NCI-H774 (cell line): Measurements from ENCODE around the gene FOXJ2.
"Not testable (repeated sequence)": the region's sequence is repeated elsewhere in the genome, so short reads cannot be mapped to it uniquely, and the experiment has no call there.

Experiments used
- DNase-seq: peaks from one replicate; lab custom pipeline; 2025; lab: John Stamatoyannopoulos, UW

FOXJ2 gene

DNA sequence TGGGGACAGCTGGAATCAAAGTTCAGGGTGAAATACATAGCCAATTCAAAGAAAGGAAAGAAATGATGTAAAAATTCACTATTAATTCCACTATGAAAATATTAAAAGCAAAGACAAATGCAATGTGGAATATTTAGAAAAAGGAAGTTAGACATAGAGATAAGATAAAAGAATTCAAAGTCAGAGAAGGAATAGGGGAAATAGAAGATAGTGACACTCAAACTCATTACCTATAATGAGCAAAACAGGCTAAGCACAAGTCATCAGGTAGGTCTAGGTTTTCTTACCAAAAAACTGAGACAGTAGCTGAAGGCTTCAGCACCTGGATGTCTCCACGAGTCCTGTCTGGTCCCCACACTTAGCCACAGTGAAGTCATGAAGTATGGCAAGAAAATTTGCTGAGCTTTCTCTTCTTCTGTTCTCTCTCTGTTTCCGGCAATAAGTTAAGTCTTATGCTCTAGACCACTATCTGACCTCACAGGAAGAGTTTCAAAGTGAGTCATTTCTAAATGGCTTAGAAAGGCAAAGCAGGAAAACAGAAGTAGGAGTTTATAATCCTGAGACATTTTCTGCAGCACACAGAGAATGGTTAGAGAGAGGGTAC, 33.6 kb downstream of the FOXJ2 start, which contains the start of gene C3AR1:
Gene C3AR1, minus strand, starts transcription at position 369 of the 604 bp plus-strand sequence. CDS start 6,174 bp downstream, outside the sequence.
- DNase-seq, result no peak

DNA sequence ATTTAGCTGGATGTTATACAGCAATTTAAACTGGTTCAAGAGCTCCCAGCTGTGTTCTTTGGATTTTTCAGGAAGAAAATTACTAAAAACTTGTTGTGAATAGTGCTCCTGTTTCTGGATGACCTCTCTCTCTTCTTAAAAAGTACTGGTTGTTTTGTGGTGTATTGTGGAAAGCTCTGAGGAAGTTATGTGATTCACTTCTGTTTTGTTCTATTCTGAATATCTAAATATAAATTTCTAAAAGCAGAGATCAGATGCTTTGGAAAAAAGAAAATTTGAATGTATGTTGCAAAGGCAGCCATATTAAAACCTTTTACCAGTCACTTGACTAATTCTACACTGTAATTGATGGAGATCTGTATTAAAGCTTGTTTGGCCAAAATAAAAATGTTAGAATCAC, 37.1 kb downstream of the FOXJ2 start:
- no peak for DNase-seq

DNA sequence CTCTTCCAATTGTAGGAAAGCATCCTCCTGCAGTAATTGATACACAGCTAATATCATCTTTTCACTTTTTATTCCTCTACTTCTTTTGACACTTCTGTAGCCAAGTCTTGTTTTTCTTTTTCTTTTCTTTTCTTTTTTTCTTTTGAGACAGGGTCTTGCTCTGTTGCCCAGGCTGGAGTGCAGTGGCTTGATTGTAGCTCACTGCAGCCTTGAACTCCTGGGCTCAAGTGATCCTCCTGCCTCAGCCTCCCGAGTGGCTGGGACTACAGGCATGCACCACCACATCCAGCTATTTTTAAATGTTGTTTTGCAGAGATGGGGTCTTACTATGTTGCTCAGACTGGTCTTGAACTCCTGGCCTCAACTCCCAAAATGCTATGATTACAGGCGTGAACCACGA, 39.3 kb downstream of the FOXJ2 start:
- DNase-seq, result not testable (repeated sequence)

DNA sequence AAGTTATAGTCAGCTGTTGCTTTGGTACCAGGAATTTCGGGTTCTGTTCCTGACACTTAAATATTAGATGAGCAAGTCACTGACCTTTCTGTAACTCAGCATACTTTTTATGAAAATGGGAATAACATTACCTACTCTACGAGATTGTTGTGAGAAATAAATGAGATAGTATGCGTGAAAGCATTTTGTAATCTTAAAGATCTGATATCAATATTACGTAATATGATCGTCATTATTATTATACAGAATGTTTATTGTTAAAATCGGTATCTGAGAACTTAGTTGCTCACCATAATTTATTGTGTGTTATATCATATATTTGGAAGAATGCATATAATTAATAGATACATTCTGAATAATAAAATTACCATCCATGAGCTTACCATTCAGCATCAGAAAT, 43.4 kb downstream of the FOXJ2 start:
- no peak for DNase-seq

DNA sequence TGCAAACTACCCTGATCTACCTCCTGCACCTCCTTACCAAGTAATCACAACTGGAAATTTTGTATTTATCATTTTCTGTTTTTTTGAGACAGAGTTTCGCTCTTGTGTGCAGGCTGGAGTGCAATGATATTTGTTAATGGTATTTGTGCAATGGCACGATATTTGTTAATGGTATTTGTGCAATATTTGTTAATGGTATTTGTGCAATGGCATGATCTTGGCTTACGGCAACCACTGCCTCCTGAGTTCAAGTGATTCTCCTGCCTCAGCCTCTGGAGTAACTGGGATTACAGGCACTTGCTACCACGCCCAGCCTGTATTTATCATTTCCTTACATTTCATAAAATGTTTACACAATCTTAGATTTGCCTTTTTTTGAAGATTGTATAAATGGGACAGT, 43.9 kb downstream of the FOXJ2 start:
- DNase-seq, result no peak

DNA sequence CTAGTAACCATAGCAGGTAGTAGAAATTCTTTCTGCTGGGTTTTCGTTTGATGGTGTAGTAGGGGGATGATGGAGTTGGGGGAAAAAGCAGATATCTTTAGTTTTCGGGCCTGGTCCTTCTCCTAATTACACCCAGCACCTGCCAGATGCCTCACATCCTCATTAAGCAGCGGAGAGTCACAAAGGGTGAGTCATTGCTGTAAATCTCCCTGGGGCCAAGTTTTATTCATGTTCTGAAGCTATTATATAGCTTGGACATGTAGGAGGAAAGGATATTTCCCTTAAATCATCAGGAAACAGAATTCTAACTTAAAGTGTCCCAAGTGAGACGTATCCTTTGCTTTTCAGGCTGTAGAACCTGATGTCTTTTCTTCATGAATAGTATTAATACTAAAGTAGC, 44.7 kb downstream of the FOXJ2 start:
- DNase-seq, result no peak

DNA sequence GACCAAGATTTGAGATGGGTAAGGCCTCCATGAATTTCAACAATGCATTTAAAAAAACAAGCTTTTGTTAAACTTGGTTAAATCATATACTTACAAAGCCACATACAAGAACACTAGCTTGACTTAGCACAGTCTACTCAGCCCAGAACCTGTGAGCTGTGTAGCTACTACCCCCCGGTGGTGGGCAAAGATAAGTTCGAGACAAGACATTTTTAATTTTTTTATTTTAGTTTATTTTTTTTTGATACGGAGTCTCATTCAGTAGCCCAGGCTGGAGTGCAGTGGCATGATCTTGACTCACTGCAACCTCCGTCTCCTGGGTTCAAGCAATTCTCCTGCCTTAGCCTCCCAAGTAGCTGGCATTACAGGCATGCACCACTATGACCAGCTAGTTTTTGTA, 45.9 kb downstream of the FOXJ2 start:
- DNase-seq, result no peak

DNA sequence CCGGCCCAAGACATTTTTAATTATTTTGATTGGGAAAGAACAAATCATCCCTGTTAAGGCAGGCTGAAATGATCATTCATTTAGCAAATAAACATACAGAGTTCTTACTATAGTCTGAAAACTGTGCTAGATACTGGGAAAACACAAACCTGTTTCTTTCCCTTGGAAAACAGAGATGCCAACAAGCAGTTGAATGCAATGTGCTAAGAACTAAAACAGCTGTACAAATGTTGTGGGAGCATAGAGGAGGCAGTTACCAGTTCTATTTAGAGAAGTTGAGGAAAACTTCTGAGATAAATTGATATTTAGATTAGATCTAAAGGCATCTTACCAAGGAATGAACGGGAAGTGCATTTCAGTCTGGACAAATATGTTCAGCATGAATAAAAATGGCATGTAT, 46.4 kb downstream of the FOXJ2 start:
- DNase-seq, result no peak

DNA sequence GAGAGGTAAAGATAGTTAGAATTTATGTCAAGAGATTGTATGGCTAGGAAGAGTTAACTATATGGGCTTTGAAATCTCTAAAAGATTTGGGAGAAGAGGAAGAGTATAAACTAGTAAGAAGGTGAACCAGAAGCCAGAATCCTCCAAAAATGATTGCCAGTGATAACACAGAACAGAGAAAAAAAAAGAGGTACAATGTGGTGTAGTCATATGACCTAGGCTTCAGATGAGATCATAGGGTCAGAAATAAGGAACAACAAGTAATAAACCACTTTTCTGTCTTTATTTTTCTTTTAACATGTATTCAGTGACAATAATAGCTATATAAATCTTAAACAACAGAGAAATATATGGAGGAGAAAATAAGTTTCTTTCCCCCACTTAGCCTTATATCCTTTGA, 47.6 kb downstream of the FOXJ2 start:
- DNase-seq, result no peak

DNA sequence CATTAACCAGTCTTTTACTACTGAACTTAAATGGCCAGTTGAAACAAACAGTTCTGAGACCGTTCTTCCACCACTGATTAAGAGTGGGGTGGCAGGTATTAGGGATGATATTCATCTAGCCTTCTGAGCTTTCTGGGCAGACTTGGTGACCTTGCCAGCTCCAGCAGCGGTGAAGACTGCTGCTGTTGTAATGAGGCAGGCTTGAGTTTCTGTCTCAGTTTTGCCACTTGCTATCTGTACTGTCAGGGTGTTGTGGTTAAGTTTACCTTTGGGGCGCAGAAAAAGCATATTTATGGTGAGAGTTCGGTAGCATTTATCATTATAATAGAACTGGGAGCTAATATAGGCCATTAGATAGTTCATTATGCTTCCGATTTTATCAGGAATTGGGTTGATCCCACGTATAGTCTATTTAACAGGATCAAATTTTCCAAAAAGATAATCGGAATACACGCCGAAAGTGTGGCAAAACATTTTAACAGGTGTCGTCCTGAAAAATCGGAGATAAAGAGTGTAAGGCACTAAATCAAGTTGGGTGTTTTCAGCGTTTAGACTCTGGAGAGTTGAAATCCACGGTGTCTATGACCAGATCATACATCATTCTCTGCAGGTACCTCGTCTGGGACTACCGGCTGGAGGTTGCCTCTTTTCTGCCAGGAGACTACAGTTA, 48.9 kb downstream of the FOXJ2 start:
- DNase-seq, result no peak

DNA sequence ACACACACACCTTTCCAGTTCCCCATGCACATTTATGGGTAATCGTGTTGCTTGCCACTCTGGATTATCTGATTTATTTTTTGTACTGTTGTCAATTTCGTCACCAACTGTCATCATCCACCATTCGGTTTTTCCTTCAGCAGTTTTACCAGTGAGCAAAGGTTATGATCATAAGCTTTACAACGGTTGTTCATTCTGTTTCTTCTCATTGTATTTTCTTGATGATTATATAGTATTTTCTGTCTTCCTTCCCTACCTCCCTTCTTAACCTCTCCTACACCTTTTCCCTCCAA, 50.2 kb downstream of the FOXJ2 start:
- no peak for DNase-seq

DNA sequence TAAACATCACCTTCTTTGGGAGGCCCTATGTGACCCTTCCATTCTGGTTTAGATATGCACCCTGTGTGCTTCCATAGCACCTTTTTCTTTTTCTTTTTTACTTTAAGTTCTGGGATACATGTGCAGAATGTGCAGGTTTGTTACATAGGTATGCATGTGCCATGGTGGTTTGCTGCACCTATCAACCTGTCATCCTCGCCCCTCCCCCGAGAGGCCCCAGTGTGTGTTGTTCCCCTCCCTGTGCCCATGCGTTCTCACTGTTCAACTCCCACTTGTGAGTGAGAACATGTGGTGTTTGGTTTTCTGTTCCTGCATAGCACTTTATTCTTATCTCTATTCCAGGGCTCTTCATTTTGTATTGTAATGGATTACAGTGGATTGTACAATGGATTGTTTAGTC, 51.8 kb downstream of the FOXJ2 start:
- not testable (repeated sequence) for DNase-seq

DNA sequence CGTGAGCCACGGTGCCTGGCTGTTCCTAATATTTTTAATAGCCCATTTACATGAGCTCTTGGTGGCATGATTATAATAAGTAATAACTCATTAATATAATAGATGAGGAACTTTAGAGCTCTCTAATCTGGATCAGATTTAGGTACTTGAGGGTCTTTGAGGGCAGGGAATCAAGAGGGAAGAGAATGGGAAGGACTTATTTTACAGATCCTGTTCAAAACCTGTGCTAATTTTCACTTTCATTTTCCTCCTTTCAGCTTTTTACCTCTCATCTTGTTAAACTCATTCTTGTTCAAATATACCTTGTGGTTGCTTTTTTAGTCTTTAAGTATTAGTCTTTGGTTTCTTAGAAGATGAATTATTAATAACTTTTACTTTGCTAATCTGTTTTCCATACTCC, 55.1 kb downstream of the FOXJ2 start:
- no peak for DNase-seq

DNA sequence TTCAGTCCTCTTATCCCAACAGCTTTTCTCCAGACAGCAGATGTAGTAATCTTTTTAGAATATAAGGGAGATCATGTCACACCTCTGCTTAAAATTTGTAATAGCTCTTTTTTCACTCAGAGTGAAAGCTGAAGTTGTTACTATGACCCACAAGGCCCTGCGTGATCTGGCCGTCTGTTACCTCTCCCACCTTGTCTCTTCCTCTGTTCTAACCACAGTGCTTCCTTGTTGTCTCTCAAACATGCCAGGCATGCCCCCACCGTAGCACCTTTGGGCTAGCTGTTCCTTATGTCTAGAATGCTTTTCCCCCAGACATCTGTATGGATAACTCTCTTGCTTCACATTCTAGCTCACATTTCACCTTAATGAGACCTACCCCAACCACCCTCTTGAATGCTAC, 56.1 kb downstream of the FOXJ2 start:
- DNase-seq, result no peak

DNA sequence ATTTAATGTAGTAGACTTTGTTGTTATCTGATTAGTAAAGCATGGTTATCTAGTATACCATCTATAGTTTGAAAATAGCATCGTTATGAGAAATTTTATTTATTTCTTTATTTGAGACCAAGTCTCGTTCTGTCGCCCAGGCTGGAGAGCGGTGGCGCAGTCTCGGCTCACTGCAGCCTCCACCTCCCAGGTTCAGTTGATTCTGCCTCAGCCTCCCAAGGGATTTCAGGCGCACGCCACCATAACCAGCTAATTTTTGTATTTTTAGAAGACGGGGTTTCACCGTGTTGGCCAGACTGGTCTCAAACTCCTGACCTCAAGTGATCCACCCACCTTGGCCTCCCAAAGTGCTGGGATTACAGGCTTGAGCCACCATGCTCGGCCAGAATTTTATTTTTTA, 56.8 kb downstream of the FOXJ2 start:
- DNase-seq, result not testable (repeated sequence)

DNA sequence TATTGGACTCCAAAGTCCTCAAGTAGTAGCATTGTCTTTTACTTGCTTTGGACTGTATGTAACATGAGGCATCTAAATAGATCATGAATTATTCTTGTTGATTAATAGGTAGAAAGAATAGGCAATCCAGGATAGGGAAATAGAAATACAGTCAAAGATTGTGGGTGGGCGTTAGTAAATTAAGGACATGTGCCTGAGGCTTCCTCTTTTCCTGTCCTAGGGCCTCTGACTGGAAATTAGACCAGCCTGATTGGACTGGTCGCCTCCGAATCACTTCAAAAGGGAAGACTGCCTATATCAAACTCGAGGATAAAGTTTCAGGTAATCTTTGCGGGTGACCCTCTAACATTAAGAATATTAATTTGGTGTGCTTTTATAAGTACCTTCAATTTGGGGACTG, 57.2 kb downstream of the FOXJ2 start:
- no peak for DNase-seq

DNA sequence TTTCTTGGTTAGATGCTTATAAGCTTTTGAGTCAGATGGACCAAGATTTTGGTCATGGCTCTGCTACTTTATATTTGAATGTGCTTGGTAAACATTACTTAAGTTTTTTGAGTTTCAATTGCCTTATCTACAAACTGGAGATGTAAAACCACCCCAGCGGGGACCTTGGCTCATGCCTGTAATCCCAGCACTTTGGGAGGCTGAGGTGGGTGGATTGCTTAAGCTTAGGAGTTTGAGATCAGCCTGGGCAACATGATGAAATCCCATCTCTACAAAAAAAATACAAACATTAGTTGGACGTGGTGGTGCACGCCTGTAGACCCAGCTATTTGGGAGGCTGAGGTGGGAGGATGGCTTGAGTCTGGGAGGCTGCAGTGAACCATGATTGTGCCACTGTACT, 60.8 kb downstream of the FOXJ2 start:
- DNase-seq, result no peak

DNA sequence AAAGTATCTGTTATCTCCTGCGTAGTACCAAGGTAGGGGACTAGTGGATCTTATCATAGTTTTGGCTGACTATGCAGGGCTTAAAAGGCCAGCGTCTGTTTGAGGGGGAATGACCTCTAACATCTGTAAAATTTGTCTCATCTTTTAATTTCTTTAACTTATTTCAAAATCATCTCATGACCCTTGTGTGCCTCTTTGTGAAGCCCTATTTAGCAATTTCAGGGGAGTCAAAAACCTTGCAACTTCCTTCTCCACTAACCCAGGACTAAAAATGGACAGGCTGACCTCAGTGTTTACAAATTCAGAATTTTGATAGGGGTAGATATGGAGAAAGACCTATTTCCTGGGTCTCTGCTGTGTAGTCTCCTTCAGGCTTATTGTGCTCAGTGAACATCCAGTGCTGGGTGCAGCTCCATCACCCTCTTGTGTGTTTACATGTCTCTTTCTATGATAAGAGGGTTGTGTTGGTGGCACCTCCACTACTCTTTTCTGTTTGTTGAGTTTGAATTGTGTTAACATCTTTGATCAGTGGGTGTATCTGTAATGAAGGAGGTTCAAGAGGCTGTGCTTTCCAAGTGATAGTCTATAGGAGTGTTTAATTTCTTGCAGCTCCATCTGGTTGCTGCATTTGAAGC, 63.9 kb downstream of the FOXJ2 start:
- DNase-seq, result no peak

DNA sequence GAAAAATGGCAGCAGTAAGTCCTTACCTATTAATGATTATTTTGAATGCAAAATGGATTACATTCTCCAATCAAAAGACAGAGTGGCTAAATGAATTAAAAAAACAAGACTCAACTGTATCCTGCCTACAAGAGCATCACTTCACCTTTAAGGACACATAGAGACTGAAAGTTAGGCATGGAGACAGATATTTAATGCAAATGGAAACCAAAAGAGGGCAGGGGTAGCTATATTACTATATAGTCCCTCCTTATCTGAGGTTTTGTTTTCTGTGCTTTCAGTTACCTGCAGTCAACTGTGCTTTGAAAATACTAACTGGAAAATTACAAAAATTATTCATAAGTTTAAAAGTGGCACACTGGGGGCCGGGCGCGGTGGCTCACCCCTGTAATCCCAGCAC, 66.7 kb downstream of the FOXJ2 start:
- DNase-seq, result no peak
